BLaER1 (cell line): ENCODE data around the gene ALKBH3.

Source experiments
- H3K27ac ChIP-seq: shearing (Covaris generic); formaldehyde crosslinking; 2 replicates; pipeline ENCODE4 v1.8.1; 2022
- H3K27me3 ChIP-seq: shearing (Covaris generic); formaldehyde crosslinking; 2 replicates; pipeline ENCODE4 v1.8.1; 2022
- H3K36me3 ChIP-seq: shearing (Covaris generic); formaldehyde crosslinking; 2 replicates; pipeline ENCODE4 v1.8.1; 2022
- H3K4me1 ChIP-seq: shearing (Covaris generic); formaldehyde crosslinking; 2 replicates; pipeline ENCODE4 v1.8.1; 2022
- H3K4me2 ChIP-seq: shearing (Covaris generic); formaldehyde crosslinking; 2 replicates; pipeline ENCODE4 v1.8.1; 2022
- H3K4me3 ChIP-seq: shearing (Covaris generic); formaldehyde crosslinking; 2 replicates; pipeline ENCODE4 v1.8.1; 2022
- H3K9ac ChIP-seq: shearing (Covaris generic); formaldehyde crosslinking; 2 replicates; pipeline ENCODE4 v1.8.1; 2022
- H3K9me3 ChIP-seq: shearing (Covaris generic); formaldehyde crosslinking; 2 replicates; pipeline ENCODE4 v1.8.1; 2022
- H4K20me1 ChIP-seq: shearing (Covaris generic); formaldehyde crosslinking; 2 replicates; pipeline ENCODE4 v1.8.1; 2022
- Cebpa-rat ChIP-seq: shearing (Covaris generic); IDR thresholded peaks from 2 replicates; pipeline ENCODE4 v1.8.1; 2022

Gene ALKBH3

DNA sequence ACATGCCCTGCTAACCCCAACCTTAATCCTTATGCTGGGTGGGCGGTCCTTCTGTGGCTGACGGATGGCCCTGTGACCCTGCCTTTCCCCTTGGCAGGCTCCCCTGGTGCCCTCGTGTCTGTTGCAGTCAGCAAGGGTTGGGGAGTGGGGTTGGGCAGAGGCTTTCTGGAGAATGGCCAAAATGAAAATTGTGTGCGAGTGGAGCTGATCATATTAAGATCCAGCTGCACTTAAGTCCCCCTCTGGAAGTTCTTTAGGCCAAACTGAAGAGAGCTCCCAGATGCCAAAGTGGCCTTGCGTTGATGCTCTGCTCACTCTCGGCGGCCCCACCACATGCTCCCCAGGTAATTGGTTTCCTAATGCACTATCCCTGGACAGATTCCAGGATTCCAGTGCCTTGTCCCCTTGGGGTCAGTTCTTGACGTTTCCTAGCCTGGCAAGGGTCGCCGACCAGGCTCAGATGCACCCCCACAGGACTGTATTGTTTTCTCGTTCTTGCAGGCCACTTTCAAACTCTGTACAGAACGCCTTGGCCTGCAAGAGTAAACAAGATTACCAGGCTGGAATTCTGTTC, 45.4 kb downstream of the ALKBH3 start:
- no peaks in the 10 kb centered on the region for H3K9me3 ChIP-seq
- no peak for TF ChIP-seq Cebpa-rat
- no peak overlapping the region for H3K4me2 ChIP-seq
- H3K36me3 ChIP-seq = 0 out of 2 replicates have a peak, but pooled peaks cover 4% of the 10 kb centered on the region
- H3K27ac ChIP-seq = no peak overlapping the region
- no peaks in the 10 kb centered on the region for H3K27me3 ChIP-seq
- H3K9ac ChIP-seq = no peak overlapping the region
- peaks cover 22% of the 10 kb centered on the region for H3K4me1 ChIP-seq
- H4K20me1 ChIP-seq = no peaks in the 10 kb centered on the region
- H3K4me3 ChIP-seq = no peak overlapping the region

GRCh38 chr11:43927070-43927469, 46.4 kb downstream of the ALKBH3 start:
- TF ChIP-seq Cebpa-rat = no peak
- Histone ChIP-seq H3K27me3 (no peaks in the 10 kb centered on the region), H3K4me1 (peaks cover 23% of the 10 kb centered on the region), H3K4me3 (no peak overlapping the region), H3K4me2 (no peak overlapping the region), H3K9me3 (no peaks in the 10 kb centered on the region), H3K27ac (no peak overlapping the region), H3K36me3 (0 out of 2 replicates have a peak, but pooled peaks cover 2% of the 10 kb centered on the region), H4K20me1 (no peaks in the 10 kb centered on the region), H3K9ac (no peak overlapping the region)

DNA sequence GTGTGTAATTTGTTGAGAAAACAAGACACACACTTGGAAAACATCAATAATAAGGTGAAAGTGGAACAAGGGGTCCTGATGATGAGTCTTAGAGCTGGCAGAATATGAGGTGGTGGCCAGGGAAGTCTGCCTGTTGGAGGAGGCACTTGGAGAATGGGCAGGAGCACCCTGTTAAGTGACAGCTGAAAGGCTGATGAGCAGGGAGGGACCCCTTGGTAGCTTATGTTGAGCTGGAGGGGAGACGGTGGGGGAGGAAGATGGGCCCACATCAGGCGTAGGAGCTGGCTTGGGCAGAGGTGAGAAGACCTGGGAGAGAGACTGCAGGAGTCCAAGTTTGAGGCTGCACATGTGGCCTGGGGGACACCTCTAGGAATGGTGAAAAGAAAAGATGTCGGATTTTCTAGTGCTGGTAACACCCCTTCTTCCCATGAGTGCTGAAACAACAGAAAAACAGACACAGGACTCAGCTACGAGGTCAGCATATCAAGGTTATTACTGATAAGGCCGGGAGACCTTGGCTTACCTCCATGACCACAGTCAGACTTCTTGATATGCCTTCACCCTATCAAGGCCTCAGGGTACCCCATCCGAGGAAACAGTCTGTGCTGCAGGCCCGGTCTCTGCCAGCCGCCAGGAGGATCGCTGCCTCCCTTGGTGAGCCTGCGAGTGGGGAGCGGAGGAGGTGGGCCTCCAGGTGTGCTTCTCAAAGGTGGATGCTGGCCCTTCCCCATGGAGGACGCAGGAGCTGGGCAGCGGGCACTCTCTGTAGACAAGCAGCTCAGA, 47.5 kb downstream of the ALKBH3 start:
- no peaks in the 10 kb centered on the region for H4K20me1 ChIP-seq
- no peak overlapping the region for H3K27ac ChIP-seq
- H3K4me1 ChIP-seq = peaks cover 21% of the 10 kb centered on the region
- no peak for TF ChIP-seq Cebpa-rat
- H3K36me3 ChIP-seq = no peaks in the 10 kb centered on the region
- no peaks in the 10 kb centered on the region for H3K27me3 ChIP-seq
- no peak overlapping the region for H3K4me3 ChIP-seq
- H3K4me2 ChIP-seq = no peak overlapping the region
- no peaks in the 10 kb centered on the region for H3K9me3 ChIP-seq
- no peak overlapping the region for H3K9ac ChIP-seq

- Histone ChIP-seq H3K27ac (no peak overlapping the region), H3K9ac (no peak overlapping the region), H4K20me1 (no peaks in the 10 kb centered on the region), H3K4me2 (no peak overlapping the region), H3K9me3 (no peaks in the 10 kb centered on the region), H3K27me3 (no peaks in the 10 kb centered on the region), H3K36me3 (no peaks in the 10 kb centered on the region), H3K4me3 (no peak overlapping the region), H3K4me1 (peaks cover 21% of the 10 kb centered on the region)
- no peak for TF ChIP-seq Cebpa-rat
Measured at GRCh38 chr11:43928721-43929120, 48.1 kb downstream of the ALKBH3 start.

- no peak overlapping the region for H3K4me3 ChIP-seq
- peak overlapping the region; percentile 71 for H3K4me2 ChIP-seq
- H3K27me3 ChIP-seq = no peaks in the 10 kb centered on the region
- H3K4me1 ChIP-seq = peaks cover 26% of the 10 kb centered on the region
- no peaks in the 10 kb centered on the region for H3K9me3 ChIP-seq
- no peak for TF ChIP-seq Cebpa-rat
- H3K9ac ChIP-seq = no peak overlapping the region
- H3K27ac ChIP-seq = peak overlapping the region; percentile 49; the same call in 1 of the 2 replicates
- no peaks in the 10 kb centered on the region for H3K36me3 ChIP-seq
- H4K20me1 ChIP-seq = no peaks in the 10 kb centered on the region
Measured at GRCh38 chr11:43930868-43931716, 50.5 kb downstream of the ALKBH3 start.

- no peaks in the 10 kb centered on the region for H3K27me3 ChIP-seq
- no peak for TF ChIP-seq Cebpa-rat
- no peaks in the 10 kb centered on the region for H3K9me3 ChIP-seq
- H3K9ac ChIP-seq = no peak overlapping the region
- H3K36me3 ChIP-seq = no peaks in the 10 kb centered on the region
- H3K4me2 ChIP-seq = peak overlapping the region; percentile 71
- H3K4me3 ChIP-seq = no peak overlapping the region
- peaks cover 28% of the 10 kb centered on the region for H3K4me1 ChIP-seq
- no peak overlapping the region for H3K27ac ChIP-seq
- H4K20me1 ChIP-seq = no peaks in the 10 kb centered on the region
Measured at GRCh38 chr11:43931717-43932039, 51.0 kb downstream of the ALKBH3 start.

GRCh38 chr11:43933226-43933607, 52.6 kb downstream of the ALKBH3 start:
- no peak for TF ChIP-seq Cebpa-rat

GRCh38 chr11:43933608-43934551, 53.2 kb downstream of the ALKBH3 start:
- H3K9ac ChIP-seq = no peak overlapping the region

More at GRCh38 chr11:43933226-43933607, 52.6 kb downstream of the ALKBH3 start:
- Histone ChIP-seq H3K27ac (no peak overlapping the region), H3K27me3 (no peaks in the 10 kb centered on the region), H3K9ac (no peak overlapping the region), H3K4me2 (no peak overlapping the region), H3K9me3 (no peaks in the 10 kb centered on the region), H3K4me1 (peaks cover 28% of the 10 kb centered on the region), H3K4me3 (no peak overlapping the region), H4K20me1 (no peaks in the 10 kb centered on the region), H3K36me3 (no peaks in the 10 kb centered on the region)

More at GRCh38 chr11:43933608-43934551, 53.2 kb downstream of the ALKBH3 start:
- Histone ChIP-seq H3K27me3 (no peaks in the 10 kb centered on the region), H4K20me1 (no peaks in the 10 kb centered on the region), H3K9me3 (no peaks in the 10 kb centered on the region), H3K4me1 (peaks cover 28% of the 10 kb centered on the region), H3K4me2 (no peak overlapping the region), H3K36me3 (no peaks in the 10 kb centered on the region), H3K4me3 (no peak overlapping the region), H3K27ac (no peak overlapping the region)
- no peak for TF ChIP-seq Cebpa-rat
